NK-92 (cell line): Measurements from ENCODE around the gene LTB4R.

Source experiments
- DNase-seq: peaks from one replicate; lab custom pipeline; 2025; ENCODE audit not compliant: unreplicated experiment; lab: John Stamatoyannopoulos, UW

The LTB4R gene

GRCh38 chr14:24278424-24278823 lies 32.9 kb upstream of the LTB4R start:
- DNase-seq = no peak

GRCh38 chr14:24279301-24280186 lies 31.8 kb upstream of the LTB4R start:
- DNase-seq = no peak

DNA sequence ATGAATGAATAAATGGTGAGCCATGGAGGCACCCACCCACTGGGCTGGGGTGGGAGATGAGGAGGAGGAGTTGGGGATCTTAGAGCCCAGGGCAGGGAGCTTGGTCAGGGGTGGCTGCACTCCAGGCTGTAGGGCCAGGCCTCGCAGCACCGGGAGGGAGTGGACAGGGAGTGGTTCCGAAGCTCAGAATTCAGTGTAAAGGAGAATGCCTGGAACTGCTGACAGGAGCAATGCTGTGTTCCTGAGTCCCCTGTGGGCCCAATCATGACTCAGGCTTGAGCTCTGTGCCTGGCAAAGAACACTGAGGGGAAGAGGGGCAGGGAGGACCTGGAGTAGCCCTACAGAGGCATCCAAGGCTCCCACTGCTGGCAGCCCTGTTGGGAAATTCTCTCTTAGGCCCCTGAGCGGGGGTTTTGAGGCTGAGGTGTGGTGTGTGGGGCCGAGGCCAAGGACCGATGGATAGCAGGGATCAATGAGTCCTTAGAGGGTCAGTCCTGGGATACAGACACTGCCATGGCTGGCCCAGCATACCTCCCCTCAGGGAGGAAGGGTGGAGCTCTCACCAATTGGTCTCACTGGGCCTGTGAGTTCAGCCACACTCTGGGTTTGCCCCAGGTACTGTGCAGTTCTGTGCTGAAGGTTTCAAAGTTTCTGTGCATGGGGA lies 30.4 kb upstream of the LTB4R start:
- no peak for DNase-seq

- DNase-seq = no peak
Measured at GRCh38 chr14:24281636-24282035, 29.7 kb upstream of the LTB4R start.

DNA sequence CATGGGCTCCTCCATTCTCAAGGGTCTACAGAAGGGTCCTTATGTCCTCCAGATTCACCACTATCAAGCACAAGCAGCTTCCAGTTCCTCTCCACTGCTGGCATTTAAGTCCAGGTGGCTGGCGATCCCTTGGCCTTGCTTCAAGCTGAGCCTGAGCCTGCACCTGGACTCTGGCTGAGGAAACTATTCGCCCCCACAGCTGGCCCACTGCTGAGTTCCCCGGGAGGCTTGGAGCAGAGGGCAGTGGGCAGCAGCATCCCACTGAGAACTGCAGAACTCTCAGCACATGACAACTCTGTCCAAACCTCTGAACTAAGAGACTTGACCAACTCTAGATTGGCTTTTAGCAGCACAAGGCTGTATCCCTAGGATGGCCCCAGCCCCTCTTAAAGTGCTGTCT lies 28.6 kb upstream of the LTB4R start:
- DNase-seq = no peak

DNA sequence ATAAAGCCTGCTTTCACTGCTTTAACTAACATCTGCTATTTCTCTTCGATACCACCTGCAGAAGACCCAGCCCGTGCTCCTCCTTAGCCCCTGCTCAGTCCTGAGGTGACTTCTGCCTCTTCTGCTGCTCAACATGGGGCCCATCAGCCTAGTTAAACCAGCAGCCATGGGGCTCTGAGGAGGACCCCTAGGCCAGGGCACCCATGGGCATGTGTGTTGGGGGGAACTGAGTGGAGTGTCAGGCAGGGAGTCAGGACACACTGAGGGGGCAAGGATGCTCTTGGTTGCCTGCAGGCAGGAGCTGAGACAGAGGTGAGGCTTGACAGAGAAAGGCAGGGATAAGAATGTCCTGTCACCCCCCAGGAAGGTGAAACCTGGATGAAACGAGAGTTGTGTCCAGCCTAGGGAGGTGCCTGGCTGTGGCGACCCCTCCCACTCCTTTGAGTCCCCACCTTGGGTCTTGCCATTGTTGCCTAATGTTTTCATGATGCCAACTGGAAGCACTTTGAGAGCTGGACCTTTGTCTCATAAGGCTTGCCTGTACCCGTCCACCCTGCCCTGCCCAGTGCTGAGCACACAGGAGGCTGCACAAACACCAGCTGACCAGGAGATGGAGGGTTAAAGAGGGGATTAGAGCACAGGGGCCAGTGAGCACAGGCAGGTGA lies 27.4 kb upstream of the LTB4R start:
- no peak for DNase-seq

- no peak for DNase-seq
Measured at GRCh38 chr14:24284501-24285035, 26.7 kb upstream of the LTB4R start.

DNA sequence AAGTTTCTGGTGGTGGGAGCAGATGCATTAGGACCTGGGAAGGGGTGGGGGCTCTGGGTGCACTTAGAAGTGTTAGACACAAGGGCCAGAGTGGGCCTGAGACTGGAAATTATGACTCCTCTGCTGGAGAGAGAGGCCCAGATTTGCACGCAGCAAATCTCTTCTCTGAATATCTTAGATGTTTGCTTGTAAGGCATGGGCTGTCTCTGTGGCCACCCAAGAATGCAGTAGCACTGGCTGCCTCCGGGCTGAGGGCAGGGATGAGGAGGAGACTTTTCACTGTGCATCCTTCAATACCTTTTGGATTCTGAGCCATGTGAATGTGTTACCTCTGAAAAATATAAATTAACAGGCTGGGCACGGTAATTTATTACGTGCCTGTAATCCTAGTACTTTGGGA lies 26.0 kb upstream of the LTB4R start:
- no peak for DNase-seq

GRCh38 chr14:24286996-24287395 lies 24.3 kb upstream of the LTB4R start:
- DNase-seq = no peak

GRCh38 chr14:24289649-24290280 lies 21.5 kb upstream of the LTB4R start:
- DNase-seq = no peak

GRCh38 chr14:24290746-24291145 lies 20.6 kb upstream of the LTB4R start:
- no peak for DNase-seq

GRCh38 chr14:24291446-24292117 lies 19.7 kb upstream of the LTB4R start:
- no peak for DNase-seq

- no peak for DNase-seq
Measured at GRCh38 chr14:24292118-24292807, 19.0 kb upstream of the LTB4R start.

DNA sequence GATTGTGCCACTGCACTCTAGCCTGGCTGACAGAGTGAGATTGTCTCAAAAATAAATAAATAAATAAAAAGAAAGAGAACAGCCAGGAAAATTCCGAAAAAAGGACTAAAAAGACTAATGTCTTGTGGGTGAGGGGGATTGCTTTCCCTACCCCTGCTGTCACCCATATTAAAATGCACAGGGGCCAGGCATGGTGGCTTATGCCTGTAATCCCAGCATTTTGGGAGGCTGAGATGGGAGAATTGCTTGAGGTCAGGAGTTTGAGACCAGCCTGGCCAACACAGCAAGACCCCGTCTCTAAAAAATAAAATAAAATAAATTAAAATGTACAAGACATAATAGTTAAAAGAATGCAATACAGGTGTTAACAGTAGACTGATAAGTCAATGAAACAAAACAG lies 17.8 kb upstream of the LTB4R start:
- DNase-seq = no peak

DNA sequence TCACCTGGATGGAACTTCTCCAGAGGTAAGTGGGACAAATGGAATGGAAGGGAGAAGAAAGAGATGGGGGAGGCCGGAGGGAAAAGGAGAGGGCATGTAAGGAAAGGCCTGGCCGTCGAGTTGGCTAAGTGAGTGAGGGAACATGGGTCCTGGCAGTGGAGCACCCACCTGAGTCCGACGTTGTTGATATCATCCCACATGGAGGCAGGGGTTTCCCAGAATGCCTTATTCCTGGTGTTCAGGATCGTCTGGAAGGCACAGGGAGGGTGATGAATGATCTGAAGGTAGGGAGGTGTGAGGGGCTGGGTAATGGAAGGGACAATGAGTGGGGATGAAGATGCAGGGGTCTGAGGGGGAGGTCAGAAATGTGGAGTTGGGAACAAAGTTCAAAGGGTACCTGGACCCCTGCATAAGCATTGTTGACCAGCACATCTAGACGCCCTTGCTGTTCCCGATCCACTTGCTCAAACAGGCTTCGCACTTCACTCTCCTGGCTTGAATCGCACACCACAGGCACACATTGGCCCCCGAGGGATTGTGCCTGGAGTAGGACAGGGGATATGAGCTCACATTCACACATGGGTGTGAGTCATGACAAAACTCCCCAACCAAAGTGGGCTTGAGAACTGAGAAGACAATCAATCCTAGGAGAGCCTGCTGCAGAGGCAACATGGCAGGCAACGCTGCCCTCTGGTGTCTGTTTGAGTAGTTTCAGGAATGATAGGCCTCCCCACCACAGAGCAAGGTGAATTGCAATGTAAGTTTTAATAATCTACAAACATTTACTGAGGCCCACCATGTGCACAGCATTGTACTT lies 14.8 kb upstream of the LTB4R start:
- DNase-seq = no peak

GRCh38 chr14:24297190-24297964 lies 13.9 kb upstream of the LTB4R start:
- DNase-seq = no peak

DNA sequence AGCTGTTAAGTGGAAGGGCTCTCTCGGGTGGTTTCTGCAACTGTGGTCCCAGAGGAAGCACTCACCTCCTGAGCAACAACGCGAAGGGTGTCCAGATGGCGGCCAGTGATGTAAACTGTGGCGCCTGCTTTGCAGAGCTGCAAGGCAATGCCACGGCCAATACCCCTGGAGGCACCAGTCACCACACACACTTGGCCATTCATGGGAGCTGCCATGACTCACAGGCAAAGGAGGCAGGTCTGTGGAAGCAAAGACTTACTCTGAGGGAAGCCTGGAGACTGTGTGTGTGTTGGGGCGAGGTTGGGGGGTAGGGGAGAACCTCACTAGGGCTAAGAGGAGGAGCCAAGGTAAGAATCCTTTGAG lies 12.4 kb upstream of the LTB4R start:
- DNase-seq = no peak
